Activated CD8-positive, alpha-beta memory T cell treated with anti-CD3 and anti-CD28 coated beads, Interleukin-2, amount 50 U/mL, for 4 hours (primary cell): Measurements from ENCODE around the gene SLC1A1.
"Not testable (repeated sequence)": the region's sequence is repeated elsewhere in the genome, so short reads cannot be mapped to it uniquely, and the experiment has no call there.

Source experiments
- DNase-seq: peaks from one replicate; pipeline ENCODE4 v3.0.0-alpha.2; 2020

SLC1A1 gene

GRCh38 chr9:4581861-4582565 is 91.7 kb downstream of the SLC1A1 start:
- DNase-seq = no peak

GRCh38 chr9:4583001-4583400 is 92.7 kb downstream of the SLC1A1 start:
- DNase-seq = no peak

GRCh38 chr9:4584636-4585035 is 94.4 kb downstream of the SLC1A1 start:
- no peak for DNase-seq

DNA sequence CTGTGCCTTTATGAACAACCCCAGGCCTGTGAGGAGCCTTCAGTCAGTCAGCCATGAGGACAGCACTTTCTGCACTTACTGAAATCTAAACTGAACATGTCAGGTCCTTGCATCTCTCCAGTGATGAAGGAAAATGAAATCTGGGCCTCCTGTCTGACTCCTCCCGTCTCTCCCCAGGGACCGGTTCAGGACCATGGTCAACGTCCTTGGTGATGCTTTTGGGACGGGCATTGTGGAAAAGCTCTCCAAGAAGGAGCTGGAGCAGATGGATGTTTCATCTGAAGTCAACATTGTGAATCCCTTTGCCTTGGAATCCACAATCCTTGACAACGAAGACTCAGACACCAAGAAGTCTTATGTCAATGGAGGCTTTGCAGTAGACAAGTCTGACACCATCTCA is 94.9 kb downstream of the SLC1A1 start:
- no peak for DNase-seq

DNA sequence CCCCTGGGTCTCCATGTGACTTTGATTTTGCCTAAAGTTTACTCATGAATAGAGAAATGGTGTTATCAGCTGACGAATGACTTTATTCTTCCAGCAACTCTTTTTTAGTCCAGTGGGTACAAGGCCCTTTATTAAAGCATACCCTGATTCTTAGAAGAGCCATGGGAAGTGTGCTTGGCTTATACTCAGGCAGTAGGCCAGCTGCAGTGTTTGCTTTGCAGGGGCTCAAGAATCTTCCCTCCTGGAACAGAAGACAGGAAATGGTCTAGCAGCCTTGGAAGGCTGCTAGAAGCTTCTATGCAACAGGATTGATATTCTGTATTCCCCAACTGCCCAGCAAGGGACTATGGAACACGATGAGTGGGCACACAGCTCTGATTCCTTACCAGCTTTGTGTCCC is 98.5 kb downstream of the SLC1A1 start:
- DNase-seq = no peak

DNA sequence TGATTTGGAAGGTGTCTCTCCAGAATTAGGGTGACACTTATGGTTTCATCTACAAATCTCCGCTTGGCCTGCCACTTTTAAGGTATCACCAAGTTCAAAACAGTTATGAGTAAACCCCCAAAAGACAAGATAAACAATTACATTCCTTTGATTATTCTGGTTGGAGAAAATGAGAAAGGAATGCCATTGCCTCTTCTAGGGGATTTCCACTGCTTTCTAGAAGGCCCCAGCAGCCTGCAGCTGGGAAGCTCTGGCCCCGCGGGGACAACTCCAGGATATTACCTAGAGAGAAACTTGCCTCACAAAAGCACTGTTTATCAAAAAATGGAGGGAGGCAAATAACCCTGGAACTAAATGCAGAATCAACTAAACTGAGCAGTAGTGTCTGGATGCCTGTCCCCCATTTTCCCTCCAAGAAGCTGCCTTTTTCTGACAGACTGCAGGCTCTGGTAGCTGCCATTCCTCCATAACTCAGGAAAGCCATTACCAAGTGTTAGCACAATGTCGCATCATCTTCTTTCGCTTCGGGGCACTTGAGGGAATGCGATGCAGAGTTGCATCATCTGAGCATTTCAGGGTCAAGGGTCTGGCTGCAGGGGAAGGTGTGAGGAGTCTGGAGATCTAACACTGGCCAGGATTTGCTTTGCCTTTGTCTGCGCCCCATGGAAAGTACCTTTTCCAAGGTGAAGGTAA is 100.3 kb downstream of the SLC1A1 start:
- no peak for DNase-seq

DNA sequence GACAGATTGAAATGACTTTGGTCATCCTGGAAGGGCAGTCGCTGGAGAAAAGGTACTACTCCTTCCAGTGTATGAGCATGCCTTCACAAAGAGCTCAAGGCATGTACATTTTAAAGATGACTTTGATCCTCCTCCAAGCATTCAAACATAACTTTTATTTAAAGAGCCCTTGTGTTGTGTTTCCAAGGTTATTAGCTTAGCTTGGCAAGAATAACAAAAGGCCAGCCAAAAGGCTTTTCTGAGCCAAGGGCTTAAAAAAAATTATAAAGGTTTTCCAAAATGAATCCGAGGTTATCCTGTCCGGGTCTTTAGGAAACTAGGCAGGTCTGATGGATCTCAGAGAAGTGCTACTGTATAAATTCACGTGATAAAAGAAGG is 100.8 kb downstream of the SLC1A1 start:
- DNase-seq = no peak

DNA sequence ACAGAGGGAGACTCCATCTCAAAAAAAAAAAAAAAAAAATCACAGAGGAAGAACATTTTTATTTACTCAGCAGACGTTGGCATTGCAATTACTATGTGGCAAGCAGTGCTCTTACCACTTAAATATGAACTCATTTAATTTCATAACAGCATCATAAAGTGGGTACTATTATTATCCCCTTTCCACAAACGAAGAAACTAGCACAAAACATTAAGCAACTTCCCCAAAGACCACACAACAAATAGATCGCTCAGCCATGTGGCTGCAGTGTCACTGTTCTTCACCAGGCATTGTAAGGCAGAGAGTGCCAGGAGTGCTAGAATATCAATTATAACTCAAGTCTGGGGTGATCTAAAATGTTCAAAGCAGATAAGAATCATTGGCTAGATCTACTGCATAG is 102.0 kb downstream of the SLC1A1 start:
- DNase-seq = no peak

GRCh38 chr9:4592886-4593285 is 102.6 kb downstream of the SLC1A1 start:
- no peak for DNase-seq

- DNase-seq = no peak
Measured at GRCh38 chr9:4594545-4594944, 104.3 kb downstream of the SLC1A1 start.

- DNase-seq = no peak
Measured at GRCh38 chr9:4594994-4595393, 104.7 kb downstream of the SLC1A1 start.

DNA sequence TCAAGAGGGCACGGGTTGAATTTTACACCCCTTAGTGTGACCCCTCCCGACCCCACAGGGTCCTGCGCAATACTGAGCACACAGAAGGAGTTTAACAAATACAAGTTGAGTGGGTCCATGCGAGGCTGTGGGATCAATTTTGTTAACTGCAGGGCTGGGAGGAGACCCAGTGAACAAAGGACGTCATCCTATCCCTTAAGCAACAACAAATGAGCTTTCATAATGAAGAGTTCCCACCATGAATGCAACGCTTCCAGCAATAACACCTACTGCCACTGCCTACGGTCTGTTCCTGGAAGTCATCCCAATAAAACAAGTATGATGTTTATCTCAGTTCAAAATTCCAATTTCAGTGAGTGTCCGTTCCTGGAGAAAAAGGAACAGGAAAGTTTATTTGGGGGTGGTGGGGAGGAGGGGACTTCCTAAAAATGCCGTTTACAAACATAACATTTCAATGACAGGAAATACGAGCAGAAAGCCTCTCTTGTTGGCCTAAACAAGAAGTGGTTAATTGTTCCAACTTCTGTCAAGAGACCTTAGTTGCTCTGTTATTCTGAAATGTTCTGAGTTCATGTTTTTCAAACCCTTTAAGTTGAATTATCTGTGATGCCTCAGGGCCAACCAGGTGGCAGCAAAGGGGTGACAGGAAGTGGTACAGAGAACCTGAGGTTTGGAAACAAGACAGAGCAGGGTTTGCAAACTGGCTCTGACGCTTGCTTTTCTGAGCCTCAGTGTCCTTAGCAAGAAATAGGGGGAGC is 106.1 kb downstream of the SLC1A1 start:
- peak; percentile 36 for DNase-seq

DNA sequence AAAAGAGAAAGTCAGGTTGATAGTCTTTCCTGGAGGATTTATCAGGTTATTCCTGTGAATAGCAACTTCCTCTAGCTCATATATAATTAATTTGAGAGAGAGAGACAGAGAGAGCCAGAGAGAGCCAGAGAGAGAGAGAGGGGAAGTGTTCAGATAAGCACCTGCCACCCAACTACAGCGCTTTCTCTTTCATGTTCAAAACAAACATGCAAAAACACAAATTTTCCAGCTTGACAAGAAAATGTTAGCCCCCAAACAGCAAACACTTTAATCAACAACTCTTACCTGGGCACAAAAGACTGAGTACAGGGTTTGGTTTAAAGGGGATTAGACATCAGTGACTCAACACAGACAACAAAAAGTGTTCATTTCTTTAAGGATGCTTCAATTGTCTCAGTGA is 110.1 kb downstream of the SLC1A1 start:
- no peak for DNase-seq

GRCh38 chr9:4603830-4604229 is 113.6 kb downstream of the SLC1A1 start:
- no peak for DNase-seq

DNA sequence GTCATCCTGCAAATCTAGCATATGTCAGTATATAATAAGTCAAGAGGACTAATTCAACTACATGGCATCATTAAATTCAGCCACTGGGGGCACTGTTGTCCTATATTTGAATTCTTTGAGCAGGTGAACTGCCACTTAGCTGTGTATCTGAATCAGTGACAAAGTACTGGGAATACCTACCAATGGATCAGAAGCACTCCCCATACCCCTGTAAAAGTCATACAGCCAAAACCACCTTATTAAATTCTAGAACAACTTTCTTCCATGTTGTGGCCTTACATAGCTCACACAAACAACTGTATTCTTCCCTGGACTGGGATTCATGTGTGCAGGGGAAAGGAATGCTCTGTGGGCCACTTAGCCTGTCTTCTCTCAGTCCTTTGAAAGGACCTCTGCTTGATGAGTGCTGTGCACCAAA is 114.4 kb downstream of the SLC1A1 start:
- DNase-seq = peak; percentile 61

DNA sequence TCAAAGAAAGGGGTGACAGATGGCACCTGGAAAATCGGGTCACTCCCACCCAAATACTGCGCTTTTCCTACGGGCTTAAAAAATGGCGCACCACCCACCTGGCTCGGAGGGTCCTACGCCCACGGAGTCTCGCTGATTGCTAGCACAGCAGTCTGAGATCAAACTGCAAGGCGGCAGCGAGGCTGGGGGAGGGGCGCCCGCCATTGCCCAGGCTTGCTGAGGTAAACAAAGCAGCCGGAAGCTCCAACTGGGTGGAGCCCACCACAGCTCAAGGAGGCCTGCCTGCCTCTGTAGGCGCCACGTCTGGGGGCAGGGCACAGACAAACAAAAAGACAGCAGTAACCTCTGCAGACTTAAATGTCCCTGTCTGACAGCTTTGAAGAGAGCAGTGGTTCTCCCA is 115.8 kb downstream of the SLC1A1 start:
- DNase-seq = not testable (repeated sequence)

DNA sequence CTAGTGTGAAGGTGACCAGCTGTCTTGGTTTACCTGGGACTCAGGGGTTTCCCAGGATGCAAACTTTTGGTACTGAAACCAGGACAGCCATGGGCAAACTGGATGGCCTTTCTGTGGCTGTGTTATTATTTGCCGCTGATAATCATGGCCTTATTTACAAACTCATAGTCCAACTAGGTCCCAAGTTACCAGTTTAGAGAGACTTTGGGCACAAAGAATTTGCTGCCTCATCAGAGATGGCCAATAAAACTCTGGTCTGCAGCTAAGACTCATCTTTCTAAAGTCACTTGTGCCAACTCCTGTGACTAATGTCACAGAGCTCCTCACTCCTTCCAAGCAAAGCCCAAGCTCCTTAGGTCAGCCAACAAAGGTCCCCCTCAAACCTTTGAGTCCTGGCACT is 124.4 kb downstream of the SLC1A1 start:
- DNase-seq = no peak

DNA sequence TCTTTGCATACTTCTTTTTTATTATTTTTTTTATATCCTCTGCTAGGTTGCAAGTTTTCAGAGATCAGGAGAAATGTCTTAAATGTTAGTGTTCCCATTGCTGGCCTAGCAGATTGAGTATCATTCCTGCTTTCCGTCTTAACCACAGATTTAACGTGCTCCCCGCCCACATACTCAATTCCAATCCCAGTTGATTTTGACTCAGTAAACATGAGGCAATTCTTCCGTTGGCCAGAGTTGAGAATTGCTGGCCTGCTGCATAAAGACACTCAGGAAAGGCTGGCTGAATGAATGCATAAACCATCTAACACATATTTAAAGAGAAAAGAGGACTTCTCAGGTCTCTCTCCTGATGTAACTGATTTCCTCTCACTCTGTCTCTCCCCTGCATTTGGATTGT is 125.0 kb downstream of the SLC1A1 start:
- DNase-seq = no peak

DNA sequence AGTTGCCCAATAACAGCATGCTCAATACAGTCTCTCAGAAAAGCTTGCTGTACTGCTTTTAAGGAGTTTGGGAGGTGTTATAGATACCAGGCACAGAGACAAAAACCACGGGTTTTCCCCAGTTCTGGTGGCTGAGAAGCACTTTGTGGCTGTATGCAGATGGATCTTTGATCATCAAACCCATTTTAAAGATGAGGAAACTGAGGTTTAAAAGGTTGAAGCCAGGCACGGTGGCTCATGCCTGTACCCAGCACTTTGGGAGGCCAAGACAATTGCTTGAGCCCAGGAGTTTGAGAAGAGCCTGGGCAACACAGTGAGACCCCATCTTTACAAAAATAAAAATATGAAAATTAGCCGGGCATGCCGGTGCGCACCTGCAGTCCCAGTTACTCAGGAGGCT is 125.5 kb downstream of the SLC1A1 start:
- DNase-seq = no peak

DNA sequence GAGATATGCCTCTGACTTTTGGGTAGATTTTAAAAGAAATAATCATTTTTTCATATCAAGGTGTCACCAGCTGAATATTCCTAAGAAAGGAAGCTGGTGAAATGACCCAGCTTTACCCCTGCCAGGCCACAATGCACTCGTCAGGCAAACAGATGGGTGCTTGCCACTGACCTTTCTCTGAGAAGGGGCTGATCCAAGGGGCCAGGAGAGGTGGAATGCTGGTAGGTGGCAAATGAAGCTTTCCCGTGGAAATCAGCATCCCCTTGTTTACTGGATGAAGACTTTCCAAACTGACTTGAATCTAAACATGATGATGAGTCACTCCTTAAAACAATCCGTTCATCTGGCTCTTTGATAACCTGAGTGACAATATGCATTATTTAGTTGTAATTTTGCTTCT is 127.5 kb downstream of the SLC1A1 start:
- no peak for DNase-seq

DNA sequence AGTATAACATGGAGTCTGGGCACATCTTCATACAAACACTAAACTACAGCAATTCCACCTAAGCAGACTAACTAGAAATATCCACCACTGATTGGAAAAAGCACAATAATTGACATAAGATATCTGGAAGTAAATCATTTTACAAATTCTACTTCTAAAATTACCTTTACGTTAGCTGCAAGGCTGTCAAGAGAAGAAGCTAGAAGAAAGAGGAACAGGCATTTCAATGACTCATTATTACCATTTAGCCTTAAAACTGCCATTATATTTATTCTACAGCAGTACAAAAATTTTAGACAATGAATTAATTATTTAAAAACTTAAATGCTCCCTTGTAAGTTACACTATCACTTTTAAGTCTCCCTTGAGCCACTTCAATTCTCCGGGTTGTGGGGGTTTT is 128.4 kb downstream of the SLC1A1 start:
- DNase-seq = no peak

DNA sequence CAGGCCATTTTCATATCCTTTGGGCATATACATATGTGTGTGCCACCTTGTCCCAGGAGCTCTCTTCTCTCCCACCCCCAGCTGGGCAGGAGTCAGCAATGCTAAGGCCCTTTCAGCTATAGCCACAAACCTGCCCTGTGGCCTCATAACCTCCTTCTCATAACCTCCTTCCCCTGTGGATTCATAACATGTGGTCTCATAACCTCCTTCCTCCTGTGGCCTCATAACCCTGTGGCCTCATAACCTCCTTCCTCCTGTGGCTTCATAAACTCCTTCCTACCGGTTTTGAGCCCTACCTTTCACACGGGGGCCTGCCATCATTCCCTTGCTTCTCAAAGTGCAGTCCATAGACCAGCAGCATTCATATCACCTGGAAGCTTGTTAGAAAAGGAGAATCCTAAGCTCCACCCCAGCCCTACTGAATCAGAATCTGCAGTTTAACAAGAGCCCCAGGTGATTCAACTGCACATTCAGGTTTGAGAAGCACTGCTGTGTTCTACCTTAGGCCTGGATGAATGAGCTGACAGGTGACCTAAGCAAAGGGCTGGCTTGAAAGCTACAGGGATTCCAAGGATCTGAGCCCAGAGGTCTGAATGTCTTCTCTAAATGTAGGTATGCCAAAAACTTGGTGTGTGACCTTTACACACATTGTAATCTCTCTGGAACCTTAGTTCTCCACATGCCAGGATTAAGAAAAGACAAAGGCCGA is 129.9 kb downstream of the SLC1A1 start:
- DNase-seq = no peak

DNA sequence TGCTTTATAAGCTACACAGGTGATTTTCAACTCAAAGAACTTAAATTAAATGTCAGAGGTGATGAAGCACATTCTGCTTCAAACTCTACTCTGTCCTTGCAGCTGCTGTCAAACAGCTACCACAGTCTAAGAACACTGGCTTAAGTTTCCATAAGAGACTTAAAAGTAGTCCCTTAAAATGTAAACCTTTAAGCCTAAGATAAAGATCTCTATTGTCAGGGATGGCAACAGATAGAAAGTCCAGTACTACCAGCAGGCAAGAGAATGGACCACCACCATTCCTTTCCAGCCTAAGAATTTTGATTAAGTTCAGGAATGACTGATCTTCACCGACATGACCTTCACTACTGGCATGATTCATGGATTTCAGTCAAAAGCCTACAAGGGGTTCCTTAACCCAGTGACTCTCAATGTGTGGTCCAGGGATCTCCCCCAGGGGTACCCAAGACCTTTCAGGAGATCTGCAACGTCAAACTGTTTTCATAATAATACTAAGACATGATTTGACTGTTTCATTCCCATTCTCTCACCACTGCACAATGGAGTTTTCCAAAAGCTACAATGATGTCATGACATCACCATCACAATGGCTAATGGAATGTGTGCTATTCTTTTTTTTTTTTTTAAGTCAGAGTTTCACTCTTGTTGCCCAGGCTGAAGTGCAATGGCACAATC is 130.8 kb downstream of the SLC1A1 start:
- DNase-seq = no peak
